Smooth muscle cell of the pulmonary artery (primary cell): Measurements from ENCODE around the gene MBNL2. TPM values are rescaled to one million over a fixed set of nuclear protein-coding genes. Genes with fewer than 3 reads are reported as not detected.

ENCODE experiments used
- total RNA-seq: library from RNA; depleted of rRNA; stranded (reverse); fragments of >200 nt; gene quantifications from 2 replicates; pipeline ENCODE4 v1.2.3, GENCODE V29; 2014

MBNL2 gene
- total RNA-seq = 75.8 and 89.7 TPM in 2 replicates

GRCh38 chr13:97221989-97222700 is at the start of gene MBNL2:
Gene MBNL2, plus strand, starts transcription at chr13:97222333. Its CDS starts 53,903 bp downstream, at chr13:97276236.

GRCh38 chr13:97433727-97434396 is 211.7 kb downstream of the MBNL2 start, which contains the start of gene RAP2A:
Gene RAP2A, plus strand, starts transcription at chr13:97434169. Its CDS starts 302 bp downstream, at chr13:97434471.

Other genes with a start within 250 kb of the MBNL2 start
- gene OXGR1, start 227.9 kb upstream of the MBNL2 start, total RNA-seq = not detected in 2 replicates
- gene RAP2A, start 211.8 kb downstream of the MBNL2 start, total RNA-seq = 42.7 and 65.4 TPM in 2 replicates